ENCODE data around the gene SPA17.

DNA sequence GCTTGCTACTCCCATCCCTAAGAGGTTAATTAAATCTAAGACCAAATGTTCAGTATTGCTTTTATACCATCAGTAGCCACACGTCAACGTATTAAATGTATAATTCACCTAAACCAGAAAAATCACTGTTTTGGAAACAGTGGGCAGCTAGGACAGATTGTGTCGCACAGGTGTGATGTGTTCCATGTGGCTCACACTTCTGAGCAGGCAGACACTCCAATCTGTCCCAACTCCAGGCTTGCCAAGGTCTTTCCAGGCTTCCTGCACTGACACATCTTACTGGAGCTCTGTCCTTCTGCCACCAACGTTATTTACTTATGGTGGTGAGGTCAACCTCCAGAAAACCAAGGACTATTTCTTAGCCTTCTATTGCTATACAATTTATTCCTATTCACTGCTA lies 11.6 kb upstream of the SPA17 start:
- TF ChIP-seq CTCF (IDR thresholded peaks at IDR 0.05 in 4 of 5, conservative IDR thresholded peaks at IDR 0.05 in 1 of 5) (no peak), POLR2A (IDR thresholded peaks at IDR 0.05) (no peak)

Measured in gastrocnemius medialis (tissue), 4 donors.